Measurements from ENCODE around the gene ME3. TPM values are rescaled to one million over a fixed set of nuclear protein-coding genes. Genes with fewer than 3 reads are reported as not detected.

Gene ME3
- total RNA-seq, 4 donors from 2014 or later = 15.9 to 94.9 (median 51.3) TPM

- Histone ChIP-seq H3K36me3 (no peaks in the 10 kb centered on the region), H3K9me3 (no peaks in the 10 kb centered on the region), H3K4me1 (no peaks in the 10 kb centered on the region), H3K4me3 (no peak overlapping the region), H3K27me3 (no peaks in the 10 kb centered on the region), H3K27ac (no peak overlapping the region)
- TF ChIP-seq CTCF (IDR thresholded peaks at IDR 0.05) (no peak), POLR2A (IDR thresholded peaks at IDR 0.05) (no peak)
- no peak for DNase-seq
These were observed 26.2 kb upstream of the ME3 start for GRCh38 chr11:86698639-86699038.

- H3K4me1 ChIP-seq = no peaks in the 10 kb centered on the region
- no peaks in the 10 kb centered on the region for H3K36me3 ChIP-seq
- no peaks in the 10 kb centered on the region for H3K27me3 ChIP-seq
- H3K4me3 ChIP-seq = no peak overlapping the region
- no peak for DNase-seq
- no peak for TF ChIP-seq POLR2A (IDR thresholded peaks at IDR 0.05)
- no peak for TF ChIP-seq CTCF (IDR thresholded peaks at IDR 0.05)
- H3K27ac ChIP-seq = no peak overlapping the region
- H3K9me3 ChIP-seq = no peaks in the 10 kb centered on the region
These were observed 24.0 kb upstream of the ME3 start for GRCh38 chr11:86696451-86696850.

GRCh38 chr11:86696004-86696403, 23.6 kb upstream of the ME3 start:
- Histone ChIP-seq H3K27ac (no peak overlapping the region), H3K4me3 (no peak overlapping the region)

GRCh38 chr11:86695373-86695772, 23.0 kb upstream of the ME3 start:
- no peaks in the 10 kb centered on the region for H3K4me1 ChIP-seq
- H3K4me3 ChIP-seq = no peak overlapping the region
- no peaks in the 10 kb centered on the region for H3K27me3 ChIP-seq
- no peaks in the 10 kb centered on the region for H3K36me3 ChIP-seq
- H3K9me3 ChIP-seq = no peaks in the 10 kb centered on the region
- H3K27ac ChIP-seq = no peak overlapping the region
- DNase-seq = no peak
- no peak for TF ChIP-seq POLR2A (IDR thresholded peaks at IDR 0.05)
- no peak for TF ChIP-seq CTCF (IDR thresholded peaks at IDR 0.05)

More at GRCh38 chr11:86696004-86696403, 23.6 kb upstream of the ME3 start:
- no peaks in the 10 kb centered on the region for H3K9me3 ChIP-seq
- H3K36me3 ChIP-seq = no peaks in the 10 kb centered on the region
- no peaks in the 10 kb centered on the region for H3K4me1 ChIP-seq
- TF ChIP-seq CTCF (IDR thresholded peaks at IDR 0.05) (no peak), POLR2A (IDR thresholded peaks at IDR 0.05) (no peak)
- H3K27me3 ChIP-seq = no peaks in the 10 kb centered on the region
- DNase-seq = no peak

GRCh38 chr11:86693518-86693917, 21.1 kb upstream of the ME3 start:
- Histone ChIP-seq H3K27me3 (no peaks in the 10 kb centered on the region), H3K9me3 (no peaks in the 10 kb centered on the region), H3K4me3 (no peak overlapping the region), H3K36me3 (no peaks in the 10 kb centered on the region), H3K27ac (no peak overlapping the region), H3K4me1 (no peaks in the 10 kb centered on the region)
- no peak for TF ChIP-seq POLR2A (IDR thresholded peaks at IDR 0.05)
- TF ChIP-seq CTCF (IDR thresholded peaks at IDR 0.05) = no peak
- no peak for DNase-seq

- Histone ChIP-seq H3K4me1 (no peaks in the 10 kb centered on the region), H3K27me3 (no peaks in the 10 kb centered on the region)
- DNase-seq = no peak
These were observed 20.3 kb upstream of the ME3 start for GRCh38 chr11:86692746-86693145.

More at GRCh38 chr11:86692746-86693145, 20.3 kb upstream of the ME3 start:
- no peak overlapping the region for H3K27ac ChIP-seq
- no peak overlapping the region for H3K4me3 ChIP-seq
- H3K9me3 ChIP-seq = no peaks in the 10 kb centered on the region
- no peaks in the 10 kb centered on the region for H3K36me3 ChIP-seq
- TF ChIP-seq POLR2A (IDR thresholded peaks at IDR 0.05) (no peak), CTCF (IDR thresholded peaks at IDR 0.05) (no peak)

Data from Peyer's patch (tissue), 4 donors.